Measurements from ENCODE around the gene DPM1. TPM values are rescaled to one million over a fixed set of nuclear protein-coding genes. Genes with fewer than 3 reads are reported as not detected.

The DPM1 gene
- total RNA-seq, 2 donors from 2014 or later, result 43.6 to 75.3 TPM

DNA sequence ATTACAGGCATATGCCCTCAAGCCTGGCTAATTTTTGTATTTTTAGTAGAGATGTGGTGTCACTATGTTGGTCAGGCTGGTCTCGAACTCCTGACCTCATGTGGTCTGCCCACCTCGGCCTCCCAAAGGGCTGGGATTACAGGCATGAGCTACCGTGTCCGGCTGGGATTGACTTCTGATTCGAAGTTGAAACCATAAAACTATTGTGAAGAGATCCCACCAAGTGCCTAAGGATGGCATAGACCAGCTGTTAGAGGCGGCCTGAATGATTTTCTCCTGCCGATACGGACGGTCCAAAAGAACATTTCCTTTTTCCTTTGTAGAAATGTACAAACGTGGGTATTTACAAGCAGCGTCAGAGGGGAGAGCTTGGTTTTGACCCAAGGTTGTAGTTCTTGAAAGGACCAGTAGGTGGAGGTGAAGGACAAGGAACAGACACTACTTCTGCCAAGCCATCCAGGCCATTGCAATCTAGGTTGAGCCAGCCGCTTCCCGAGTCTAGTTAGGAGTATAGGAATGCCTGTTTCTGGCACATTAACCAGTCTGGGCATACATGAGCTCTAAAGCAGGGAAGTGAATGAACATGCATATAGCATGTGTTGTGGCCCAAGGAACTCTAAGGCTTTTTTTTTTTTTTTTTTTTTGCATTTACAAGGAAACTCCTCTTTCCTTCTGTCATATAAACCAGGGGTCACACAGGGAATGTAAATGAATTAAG lies 29.3 kb upstream of the DPM1 start:
- ATAC-seq (ENCODE audit: insufficient number of reproducible peaks, low FRiP score, low read depth) (peak; percentile 84), DNase-seq (ENCODE audit: low spot score) (peak; percentile 47)
- TF ChIP-seq, protein P1, sequence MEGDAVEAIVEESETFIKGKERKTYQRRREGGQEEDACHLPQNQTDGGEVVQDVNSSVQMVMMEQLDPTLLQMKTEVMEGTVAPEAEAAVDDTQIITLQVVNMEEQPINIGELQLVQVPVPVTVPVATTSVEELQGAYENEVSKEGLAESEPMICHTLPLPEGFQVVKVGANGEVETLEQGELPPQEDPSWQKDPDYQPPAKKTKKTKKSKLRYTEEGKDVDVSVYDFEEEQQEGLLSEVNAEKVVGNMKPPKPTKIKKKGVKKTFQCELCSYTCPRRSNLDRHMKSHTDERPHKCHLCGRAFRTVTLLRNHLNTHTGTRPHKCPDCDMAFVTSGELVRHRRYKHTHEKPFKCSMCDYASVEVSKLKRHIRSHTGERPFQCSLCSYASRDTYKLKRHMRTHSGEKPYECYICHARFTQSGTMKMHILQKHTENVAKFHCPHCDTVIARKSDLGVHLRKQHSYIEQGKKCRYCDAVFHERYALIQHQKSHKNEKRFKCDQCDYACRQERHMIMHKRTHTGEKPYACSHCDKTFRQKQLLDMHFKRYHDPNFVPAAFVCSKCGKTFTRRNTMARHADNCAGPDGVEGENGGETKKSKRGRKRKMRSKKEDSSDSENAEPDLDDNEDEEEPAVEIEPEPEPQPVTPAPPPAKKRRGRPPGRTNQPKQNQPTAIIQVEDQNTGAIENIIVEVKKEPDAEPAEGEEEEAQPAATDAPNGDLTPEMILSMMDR (IDR thresholded peaks at IDR 0.05), result peak; percentile 88
- H3K9me3 ChIP-seq, result no peaks in the 10 kb centered on the region
- H3K27me3 ChIP-seq (replicated peaks; ENCODE audit: insufficient read depth), result no peaks in the 10 kb centered on the region
- H3K4me3 ChIP-seq, result no peak overlapping the region
- no peaks in the 10 kb centered on the region for H3K36me3 ChIP-seq
- no peaks in the 10 kb centered on the region for H3K4me1 ChIP-seq (ENCODE audit: control insufficient read depth in 1 of 2, low read depth in 2 of 2)
- H3K27ac ChIP-seq, result no peak overlapping the region

DNA sequence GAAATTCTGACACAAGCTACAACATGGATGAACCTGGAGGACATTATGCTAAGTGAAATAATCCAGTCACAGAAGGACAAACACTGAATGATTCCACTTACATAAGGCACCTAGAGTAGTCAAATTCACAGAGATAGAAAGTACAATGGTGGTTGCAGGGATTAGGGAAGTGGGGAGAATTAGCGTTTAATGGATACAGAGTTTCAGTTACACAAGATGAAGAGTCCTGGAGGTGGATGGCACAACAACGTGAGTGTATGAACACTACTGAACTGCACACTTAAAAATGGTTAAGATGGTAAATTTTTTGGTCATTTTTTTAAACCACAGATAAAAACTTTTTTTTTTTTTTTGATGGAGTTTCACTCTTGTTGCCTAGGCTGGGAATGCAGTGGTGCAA lies 25.0 kb upstream of the DPM1 start:
- no peak overlapping the region for H3K4me3 ChIP-seq
- no peak overlapping the region for H3K27ac ChIP-seq
- no peaks in the 10 kb centered on the region for H3K27me3 ChIP-seq (replicated peaks; ENCODE audit: insufficient read depth)
- no peaks in the 10 kb centered on the region for H3K4me1 ChIP-seq (ENCODE audit: control insufficient read depth in 1 of 2, low read depth in 2 of 2)
- no peaks in the 10 kb centered on the region for H3K36me3 ChIP-seq
- no peaks in the 10 kb centered on the region for H3K9me3 ChIP-seq
- ATAC-seq (ENCODE audit: insufficient number of reproducible peaks, low FRiP score, low read depth) (no peak), DNase-seq (ENCODE audit: low spot score) (no peak)
- TF ChIP-seq, protein P1 (IDR thresholded peaks at IDR 0.05), result no peak

DNA sequence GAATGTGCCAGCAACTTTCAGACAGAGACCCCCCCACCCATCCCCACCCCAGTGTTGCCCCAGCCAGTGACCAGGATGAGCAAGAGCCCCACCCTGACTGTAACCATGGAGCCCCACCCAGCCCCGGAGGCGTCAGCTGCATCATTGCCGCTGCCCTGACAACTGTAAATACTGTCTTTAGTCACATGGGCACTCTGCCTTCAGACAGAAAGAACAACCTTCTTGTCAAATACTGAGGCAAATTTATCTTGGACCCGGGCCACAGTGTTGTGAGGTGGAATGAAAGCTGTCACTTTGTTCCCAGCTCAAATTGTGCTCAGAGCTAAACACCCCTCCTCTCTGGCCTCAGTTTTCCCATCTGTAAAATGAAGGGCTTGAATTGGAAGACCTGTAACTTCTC lies 24.0 kb upstream of the DPM1 start:
- ATAC-seq (ENCODE audit: insufficient number of reproducible peaks, low FRiP score, low read depth), result no peak
- H3K36me3 ChIP-seq, result no peaks in the 10 kb centered on the region
- TF ChIP-seq, protein P1 (IDR thresholded peaks at IDR 0.05), result no peak
- no peak for DNase-seq (ENCODE audit: low spot score)
- no peak overlapping the region for H3K27ac ChIP-seq
- H3K4me1 ChIP-seq (ENCODE audit: control insufficient read depth in 1 of 2, low read depth in 2 of 2), result no peaks in the 10 kb centered on the region
- no peak overlapping the region for H3K4me3 ChIP-seq
- H3K9me3 ChIP-seq, result no peaks in the 10 kb centered on the region
- no peaks in the 10 kb centered on the region for H3K27me3 ChIP-seq (replicated peaks; ENCODE audit: insufficient read depth)

DNA sequence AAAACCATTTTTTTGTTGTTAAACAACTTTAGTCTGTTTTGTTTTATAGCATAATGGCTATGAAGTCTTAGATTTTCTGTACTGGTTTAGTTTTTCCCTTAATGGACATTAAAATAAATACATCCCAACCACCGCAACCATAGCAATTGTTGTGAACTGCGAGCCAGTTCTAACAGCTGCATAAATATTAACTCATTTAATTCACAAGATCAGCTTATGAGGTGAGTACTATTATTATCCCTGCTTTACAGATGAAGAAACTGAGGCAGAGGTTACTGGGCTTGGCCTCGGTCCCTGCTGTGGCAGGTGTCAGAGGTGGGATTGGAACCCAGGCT lies 23.3 kb upstream of the DPM1 start:
- no peak for DNase-seq (ENCODE audit: low spot score)
- H3K27ac ChIP-seq, result no peak overlapping the region
- no peaks in the 10 kb centered on the region for H3K9me3 ChIP-seq
- no peaks in the 10 kb centered on the region for H3K36me3 ChIP-seq
- H3K4me3 ChIP-seq, result no peak overlapping the region
- TF ChIP-seq, protein P1 (IDR thresholded peaks at IDR 0.05), result no peak
- no peak for ATAC-seq (ENCODE audit: insufficient number of reproducible peaks, low FRiP score, low read depth)
- H3K27me3 ChIP-seq (replicated peaks; ENCODE audit: insufficient read depth), result no peaks in the 10 kb centered on the region
- H3K4me1 ChIP-seq (ENCODE audit: control insufficient read depth in 1 of 2, low read depth in 2 of 2), result no peaks in the 10 kb centered on the region

DNA sequence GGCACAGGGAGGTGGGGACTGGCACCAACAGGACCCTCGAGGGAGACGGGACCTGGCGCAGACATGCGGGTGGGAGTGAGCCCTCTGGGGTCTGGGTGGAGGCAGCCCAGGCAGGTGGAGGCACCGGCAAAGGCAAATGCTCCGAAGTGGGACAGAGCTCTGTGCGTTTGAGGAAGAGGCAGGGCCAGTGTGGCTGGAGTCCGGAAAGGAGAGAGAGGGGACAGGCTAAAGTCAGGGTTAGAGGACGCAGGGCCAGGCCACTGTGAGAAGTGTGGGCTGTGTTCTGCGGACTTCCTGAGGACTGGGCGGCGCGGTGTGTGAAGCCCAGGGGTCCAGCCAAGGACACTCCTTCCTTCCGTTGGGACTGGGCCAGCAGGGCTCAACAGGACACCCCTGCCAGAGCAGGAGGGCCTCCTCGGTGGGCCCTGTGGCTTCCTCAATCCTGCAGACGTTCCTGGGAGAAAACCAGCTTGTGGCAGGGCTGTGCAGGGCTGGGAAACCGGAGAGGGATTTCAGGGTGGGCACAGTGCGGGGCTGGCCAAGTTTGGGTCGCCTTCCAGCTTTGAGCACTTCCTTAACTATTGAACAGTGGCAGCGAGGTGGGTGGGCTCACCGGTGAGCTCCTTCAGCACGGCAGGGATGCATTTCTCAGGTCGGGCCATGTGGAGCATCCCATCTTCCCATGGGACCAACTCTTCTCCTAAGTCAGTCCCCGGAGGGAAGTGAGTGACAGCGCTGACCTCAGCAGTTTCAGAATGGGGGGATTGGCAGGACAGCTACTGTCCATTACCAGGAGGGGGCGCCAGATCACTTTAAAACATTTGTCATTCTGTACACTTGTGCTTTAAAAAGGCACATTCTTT lies 22.8 kb upstream of the DPM1 start:
- TF ChIP-seq, protein P1 (IDR thresholded peaks at IDR 0.05), result peak; percentile 64
- no peak for ATAC-seq (ENCODE audit: insufficient number of reproducible peaks, low FRiP score, low read depth)
- H3K4me3 ChIP-seq, result no peak overlapping the region
- no peak overlapping the region for H3K27ac ChIP-seq
- H3K4me1 ChIP-seq (ENCODE audit: control insufficient read depth in 1 of 2, low read depth in 2 of 2), result no peaks in the 10 kb centered on the region
- H3K9me3 ChIP-seq, result no peaks in the 10 kb centered on the region
- DNase-seq (ENCODE audit: low spot score), result no peak
- H3K36me3 ChIP-seq, result no peaks in the 10 kb centered on the region
- no peaks in the 10 kb centered on the region for H3K27me3 ChIP-seq (replicated peaks; ENCODE audit: insufficient read depth)
